Stimulated activated CD8-positive, alpha-beta memory T cell treated with anti-CD3 and anti-CD28 coated beads, Interleukin-4, amount 100 ng/mL, for 4 hours (primary cell): ENCODE results near the gene SCN4B.
A peak's percentile ranks its signal among the peaks of the same experiment; 100 is the strongest.

Experiments
- DNase-seq, 2 donors: peaks; one replicate each; pipeline ENCODE4 v3.0.0-alpha.2; 2020; ENCODE audit warnings: low read depth in 2 of 2, low spot score in 1 of 2

The SCN4B gene

GRCh38 chr11:118175031-118175992 is 22.7 kb upstream of the SCN4B start:
- DNase-seq: no peak

DNA sequence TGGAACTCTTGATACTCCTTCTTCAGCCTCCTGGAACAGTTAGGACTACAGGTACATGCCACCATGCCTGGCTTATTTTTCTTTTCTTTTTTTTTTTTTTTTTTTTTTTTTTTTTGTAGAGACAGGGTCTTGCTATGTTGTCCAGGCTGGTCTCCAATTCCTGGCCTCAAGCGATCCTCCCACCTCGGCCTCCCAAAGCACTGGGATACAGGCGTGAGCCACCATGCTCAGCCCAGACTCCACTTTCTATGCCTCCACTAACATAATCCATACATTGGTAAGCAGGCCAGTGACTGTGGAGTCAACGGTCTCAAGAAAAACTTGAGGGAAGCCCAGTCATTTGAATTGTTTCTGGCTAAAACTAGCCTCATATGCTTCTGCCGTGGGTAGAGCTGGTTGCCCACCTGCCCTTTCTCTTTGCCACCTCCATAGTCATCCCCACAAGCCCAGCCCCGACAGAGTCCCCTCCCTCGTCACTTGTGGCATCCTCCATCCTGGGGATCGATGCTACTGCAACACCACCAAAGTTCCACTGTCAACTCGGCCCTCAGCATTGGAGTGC is 21.5 kb upstream of the SCN4B start:
- no peak for DNase-seq

- DNase-seq: no peak
Observed at GRCh38 chr11:118172356-118172755, 19.7 kb upstream of the SCN4B start.

DNA sequence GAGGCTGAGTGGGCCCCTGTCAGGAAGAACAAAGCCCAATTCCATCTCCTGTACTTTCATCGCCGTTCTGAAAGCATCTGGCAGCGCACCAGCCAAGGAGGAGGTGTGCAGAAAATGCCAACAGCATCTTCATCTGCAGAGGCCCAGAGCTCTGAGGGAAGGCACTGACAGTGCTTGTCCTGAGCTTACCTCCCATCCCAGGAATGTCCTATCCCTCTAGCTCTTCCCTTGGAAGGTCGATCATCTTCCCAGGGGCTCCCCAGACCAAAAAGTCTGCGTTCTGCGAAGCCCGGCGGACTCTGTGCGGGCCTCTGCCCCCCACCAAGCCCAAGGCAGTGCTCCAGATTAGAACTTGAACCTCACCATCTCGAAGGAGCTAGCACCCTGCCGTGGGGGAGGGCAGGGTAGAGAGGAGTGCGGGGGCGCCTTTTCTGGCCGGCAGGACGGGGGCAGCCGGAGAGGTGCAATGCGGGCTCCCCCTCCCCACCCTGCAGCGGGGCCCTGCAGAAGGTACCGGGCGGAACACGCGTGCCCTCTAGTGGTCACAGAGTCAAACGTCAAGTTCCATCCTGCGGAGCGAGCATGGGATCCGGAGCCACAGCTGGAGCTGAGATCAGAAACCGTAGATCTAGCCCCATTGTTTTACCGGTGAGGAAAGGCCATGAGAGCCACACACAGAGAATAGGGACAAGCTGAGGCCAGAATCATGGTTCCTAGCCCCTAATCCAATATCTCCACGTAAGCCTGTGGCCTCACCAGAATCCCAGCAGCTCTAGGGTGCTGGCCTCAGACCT is 18.8 kb upstream of the SCN4B start:
- peak; percentile 28 to 42 for DNase-seq

DNA sequence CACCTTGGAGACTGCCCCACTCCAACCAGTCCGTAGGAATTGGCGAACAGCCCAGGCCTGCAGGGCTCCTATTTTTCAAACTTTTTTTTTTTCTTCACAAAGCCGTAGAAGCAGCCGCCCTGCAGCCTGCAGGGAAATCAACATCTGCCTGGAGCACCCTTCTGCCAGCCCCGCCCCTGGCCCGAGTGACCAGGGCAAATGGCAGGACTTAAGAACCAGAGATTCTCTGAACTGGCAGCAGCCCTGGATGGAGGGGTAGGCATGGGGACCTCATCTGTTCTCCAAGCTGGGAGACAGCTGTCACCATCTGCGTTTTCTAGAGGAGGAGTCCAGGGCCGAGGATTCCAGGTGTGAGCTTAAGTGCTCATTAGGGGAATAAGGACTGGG is 18.3 kb upstream of the SCN4B start:
- no peak for DNase-seq

GRCh38 chr11:118170231-118170630 is 17.6 kb upstream of the SCN4B start:
- no peak for DNase-seq

DNA sequence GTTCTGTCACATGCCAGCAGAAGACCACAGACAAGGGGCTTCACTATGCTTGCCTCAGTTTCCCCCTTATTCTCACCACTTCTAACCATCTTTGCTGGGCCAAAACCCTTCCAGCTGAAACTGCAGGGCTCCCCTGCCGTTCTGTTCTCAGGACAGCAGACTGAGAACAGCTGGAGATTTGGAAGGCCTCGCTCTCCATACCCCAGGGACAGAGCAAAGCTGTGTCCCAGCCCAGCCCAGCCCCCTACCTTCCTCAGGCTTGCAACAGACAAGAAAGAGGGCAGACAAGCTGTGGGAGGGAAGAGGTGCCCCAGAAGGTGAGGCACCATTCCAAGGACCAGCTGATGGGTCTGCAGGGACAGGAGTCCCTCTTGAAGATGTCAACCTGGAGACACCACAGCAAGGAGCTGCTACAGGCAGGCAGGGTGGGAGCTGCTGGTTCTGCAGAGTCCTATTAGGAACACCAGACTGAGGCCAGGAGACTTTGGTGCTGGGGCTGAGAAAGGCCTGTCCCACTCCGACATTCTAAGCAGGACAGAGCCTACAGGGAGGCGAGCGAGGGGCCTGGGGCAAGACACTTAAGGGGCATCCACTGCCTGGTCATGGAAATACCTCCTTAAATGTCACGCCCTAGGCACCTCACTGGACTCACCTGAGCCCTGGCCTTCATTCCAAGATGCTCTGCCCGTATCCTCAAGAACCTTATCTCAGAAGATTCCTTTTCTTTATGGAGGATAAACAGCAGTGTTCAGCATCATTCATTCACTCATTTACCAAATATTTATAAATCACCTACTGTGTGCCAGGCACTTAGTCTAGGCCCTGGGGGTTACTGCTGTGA is 16.9 kb upstream of the SCN4B start:
- DNase-seq: no peak

DNA sequence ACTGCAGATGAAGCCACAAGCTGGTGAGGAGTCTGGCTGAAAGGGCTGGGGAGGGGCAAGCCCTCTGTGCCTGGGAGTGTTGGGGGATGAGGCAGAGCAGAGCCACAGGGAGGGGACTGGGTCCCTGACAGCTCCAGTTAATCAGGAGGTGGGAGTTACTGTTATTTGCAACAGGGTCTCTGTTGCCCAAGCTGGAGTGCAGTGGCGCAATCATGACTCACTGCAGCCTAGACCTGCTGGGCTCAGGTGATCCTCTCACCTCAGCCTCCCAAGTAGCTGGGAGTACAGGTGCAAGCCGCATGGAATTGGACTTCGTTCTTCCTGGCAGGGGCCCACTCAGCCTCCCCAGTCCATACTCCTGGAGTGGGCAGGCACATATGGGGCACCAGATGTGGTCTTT is 16.1 kb upstream of the SCN4B start:
- DNase-seq: no peak

GRCh38 chr11:118168316-118168715 is 15.7 kb upstream of the SCN4B start:
- DNase-seq: no peak

- DNase-seq: no peak
Observed at GRCh38 chr11:118167906-118168305, 15.3 kb upstream of the SCN4B start.

DNA sequence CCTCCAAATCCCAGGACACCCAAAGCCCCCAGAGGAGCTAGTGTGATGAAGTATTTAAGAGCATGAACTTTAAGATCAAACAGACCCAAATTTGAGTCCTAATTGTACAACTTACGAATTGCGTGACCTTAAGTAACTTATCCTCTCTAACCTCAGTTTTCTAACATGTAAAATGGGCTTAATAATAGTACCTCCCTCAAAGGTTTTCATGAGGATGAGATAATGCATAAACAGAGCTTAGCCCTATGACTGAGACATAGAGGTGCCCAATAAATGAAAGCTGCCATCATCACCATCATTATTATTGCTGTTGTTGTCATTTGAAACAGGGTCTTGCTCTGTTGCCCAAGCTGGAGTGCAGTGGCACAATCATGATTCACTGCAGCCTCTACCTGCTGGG is 14.6 kb upstream of the SCN4B start:
- no peak for DNase-seq

DNA sequence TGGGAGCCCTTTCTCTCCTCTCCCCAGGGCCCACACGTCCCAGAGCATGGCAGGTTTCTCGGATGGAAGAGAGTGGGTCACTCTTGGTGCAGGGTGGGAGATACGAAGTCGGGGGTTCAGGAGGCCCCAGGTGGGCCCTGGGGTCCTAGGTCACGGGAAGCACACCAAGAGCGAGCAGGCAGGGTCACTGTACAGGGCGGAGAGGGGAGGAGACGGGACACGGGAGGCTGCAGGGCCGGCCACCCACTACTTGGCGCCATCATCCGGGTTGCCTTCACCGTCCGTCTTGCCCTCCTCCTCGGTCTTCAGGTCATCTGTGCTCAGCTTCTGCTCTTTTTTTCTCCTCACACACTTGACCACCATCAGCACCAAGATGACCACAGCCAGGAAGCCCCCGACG is 14.0 kb upstream of the SCN4B start:
- no peak for DNase-seq

DNA sequence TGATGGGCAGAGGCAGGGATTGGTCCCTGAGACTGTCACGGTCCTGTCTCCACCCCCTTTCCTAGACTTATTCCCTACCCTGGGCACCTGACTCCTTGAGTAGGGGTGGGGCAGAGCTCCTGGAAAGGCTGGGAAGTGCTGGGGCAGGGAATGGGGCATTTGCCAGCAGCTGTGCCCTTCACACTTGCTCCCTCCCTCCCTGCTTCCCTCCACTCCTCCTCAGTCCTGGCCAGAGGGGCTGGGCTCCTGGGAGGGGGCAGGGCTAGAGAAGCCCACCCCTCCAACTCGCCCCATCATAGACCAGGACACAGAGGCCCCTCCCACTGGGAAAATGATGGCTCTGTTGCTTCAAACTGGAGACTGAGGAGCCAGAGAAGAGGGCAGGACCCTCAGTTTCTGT is 12.3 kb upstream of the SCN4B start:
- DNase-seq: no peak

GRCh38 chr11:118163494-118163893 is 10.9 kb upstream of the SCN4B start:
- DNase-seq: no peak

GRCh38 chr11:118162846-118163245 is 10.2 kb upstream of the SCN4B start:
- DNase-seq: no peak

DNA sequence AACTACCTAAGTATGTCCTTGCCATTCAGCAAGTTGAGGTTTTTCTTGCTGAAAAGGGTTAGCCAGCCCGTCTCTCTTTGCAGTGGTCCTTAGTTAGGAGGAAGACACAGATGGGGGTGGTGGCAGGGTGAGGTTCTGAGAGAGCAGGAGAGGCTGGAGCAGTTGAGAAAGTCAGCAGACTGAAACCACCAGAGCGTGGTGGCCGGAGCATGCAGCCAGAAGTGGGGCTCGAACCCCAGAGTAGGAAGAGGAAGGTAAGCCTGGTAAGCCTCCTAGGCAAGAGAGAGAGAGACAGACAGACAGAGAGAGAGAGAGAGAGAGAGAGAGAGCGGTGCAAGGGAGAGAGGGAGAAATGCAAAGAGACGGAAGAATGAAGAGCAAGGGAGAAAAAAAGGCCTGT is 9.2 kb upstream of the SCN4B start:
- DNase-seq: no peak

DNA sequence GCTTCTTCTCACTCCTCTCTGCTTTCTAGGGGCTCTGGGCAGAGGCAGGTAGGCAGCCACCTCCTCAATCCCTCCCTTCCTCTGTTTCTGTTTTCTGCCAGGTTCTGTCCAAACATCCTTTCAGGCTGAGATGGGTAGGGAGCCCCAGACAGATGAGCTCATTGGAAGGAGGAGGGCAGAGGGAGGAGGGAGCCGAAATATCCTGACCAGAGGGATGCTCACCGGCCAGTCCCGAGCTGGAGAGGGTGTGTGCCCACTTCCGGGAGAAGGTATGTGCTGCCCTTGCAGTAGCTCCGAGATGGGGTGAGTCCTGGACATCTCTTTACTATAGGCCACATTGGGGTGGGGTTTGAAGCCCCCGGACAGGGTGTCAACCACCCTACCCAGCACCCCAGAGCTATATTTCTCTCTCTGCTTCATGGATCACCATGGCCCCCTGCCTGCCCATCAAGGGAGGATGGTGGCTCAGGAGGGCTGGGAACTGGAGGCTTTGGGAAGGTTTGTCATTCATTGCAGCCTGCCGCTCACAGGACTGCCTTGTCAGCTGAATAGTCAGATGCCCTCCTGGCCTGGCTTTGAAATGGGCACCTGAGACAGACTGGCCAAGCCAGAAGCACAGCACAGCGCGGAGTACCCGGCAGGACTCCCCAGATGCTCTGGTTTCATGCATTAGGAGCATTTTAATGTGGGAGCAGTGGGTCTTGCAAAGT is 4.7 kb upstream of the SCN4B start:
- DNase-seq: no peak

DNA sequence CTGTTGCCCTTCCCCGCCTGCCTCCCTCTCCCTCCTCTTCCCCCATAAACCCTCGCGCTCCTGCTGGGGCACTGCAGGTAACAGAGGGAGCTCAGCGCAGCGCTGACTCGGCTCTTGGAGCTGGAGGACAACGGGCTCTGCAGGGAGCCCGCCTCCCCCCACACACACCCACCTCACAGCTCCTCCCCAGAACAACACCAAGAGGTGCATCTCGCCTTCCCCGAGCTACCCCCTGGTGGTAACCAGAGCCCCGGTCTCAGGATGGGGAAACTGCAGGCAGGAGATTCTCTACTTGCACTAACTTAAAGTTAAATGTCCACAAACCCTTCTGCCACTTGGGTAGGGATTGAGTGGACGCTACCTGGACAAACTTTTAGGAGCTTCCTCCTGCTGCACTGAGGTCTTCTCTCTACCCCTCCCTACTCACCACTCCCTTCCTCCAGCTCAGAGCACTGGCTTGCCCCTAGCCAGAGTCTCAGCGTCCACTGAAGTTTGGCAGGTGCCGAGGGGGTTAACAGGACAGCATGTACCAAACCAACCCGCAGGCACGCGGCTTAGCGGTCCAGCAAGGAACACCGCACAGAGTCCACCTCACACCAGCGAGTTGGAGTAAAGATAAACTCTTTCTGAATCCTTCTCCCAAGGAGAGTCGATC is 4.0 kb upstream of the SCN4B start:
- no peak for DNase-seq

- no peak for DNase-seq
Observed at GRCh38 chr11:118155776-118156530, 3.3 kb upstream of the SCN4B start.
